ENCODE measurements around the gene CHIC1. TPM values are rescaled to one million over a fixed set of nuclear protein-coding genes. Genes with fewer than 3 reads are reported as not detected.
"Not testable (repeated sequence)": the region's sequence is repeated elsewhere in the genome, so short reads cannot be mapped to it uniquely, and the experiment has no call there.

The CHIC1 gene
- total RNA-seq, 2 experiments from 2014 or later, result 4.5 to 4.8 TPM

DNA sequence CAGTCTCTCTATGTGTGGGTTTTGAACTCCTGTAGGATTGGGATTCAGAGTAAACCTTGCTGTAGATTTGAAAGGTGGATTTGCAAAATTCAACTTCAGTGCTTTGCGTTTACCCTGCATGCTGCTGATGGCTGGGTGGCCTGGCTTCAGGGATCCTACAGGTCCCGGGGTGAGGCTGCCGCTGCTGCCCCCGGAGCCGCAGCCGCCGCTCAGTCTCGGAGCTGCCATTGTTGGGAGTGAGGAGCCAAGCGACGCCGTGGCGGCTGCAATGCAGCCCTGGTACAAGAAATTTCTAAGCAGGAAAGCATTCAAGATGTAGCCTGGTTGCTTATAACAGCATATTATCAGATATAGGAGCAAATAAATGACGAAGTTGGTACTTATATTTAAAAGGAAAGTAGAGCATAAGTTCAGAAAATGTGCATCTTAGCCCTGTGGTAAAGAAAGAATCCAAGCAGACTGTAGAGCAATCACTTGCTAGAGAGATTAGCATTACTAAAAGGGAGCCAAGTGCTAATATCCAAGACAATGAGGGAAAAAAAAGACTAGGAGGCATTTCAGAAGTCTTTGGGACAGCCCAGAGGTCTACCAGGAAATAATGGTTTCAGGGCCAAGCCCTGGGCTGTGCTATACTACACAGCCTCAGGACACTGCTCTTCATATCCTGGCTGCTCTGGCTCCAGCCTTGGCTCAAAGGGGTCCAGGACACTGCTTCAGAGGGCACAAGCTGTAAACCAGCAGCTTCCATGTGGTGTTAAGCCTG is 36.9 kb upstream of the CHIC1 start:
- no peak overlapping the region for H2AFZ ChIP-seq (ENCODE audit: low read length)
- H3K36me3 ChIP-seq (ENCODE audit: insufficient read depth, low read length), result no peaks in the 10 kb centered on the region
- TF ChIP-seq EZH2phosphoT487 (IDR thresholded peaks at IDR 0.05; ENCODE audit: borderline replicate concordance, low read depth, low read length), result no peak
- TF ChIP-seq, protein P1, sequence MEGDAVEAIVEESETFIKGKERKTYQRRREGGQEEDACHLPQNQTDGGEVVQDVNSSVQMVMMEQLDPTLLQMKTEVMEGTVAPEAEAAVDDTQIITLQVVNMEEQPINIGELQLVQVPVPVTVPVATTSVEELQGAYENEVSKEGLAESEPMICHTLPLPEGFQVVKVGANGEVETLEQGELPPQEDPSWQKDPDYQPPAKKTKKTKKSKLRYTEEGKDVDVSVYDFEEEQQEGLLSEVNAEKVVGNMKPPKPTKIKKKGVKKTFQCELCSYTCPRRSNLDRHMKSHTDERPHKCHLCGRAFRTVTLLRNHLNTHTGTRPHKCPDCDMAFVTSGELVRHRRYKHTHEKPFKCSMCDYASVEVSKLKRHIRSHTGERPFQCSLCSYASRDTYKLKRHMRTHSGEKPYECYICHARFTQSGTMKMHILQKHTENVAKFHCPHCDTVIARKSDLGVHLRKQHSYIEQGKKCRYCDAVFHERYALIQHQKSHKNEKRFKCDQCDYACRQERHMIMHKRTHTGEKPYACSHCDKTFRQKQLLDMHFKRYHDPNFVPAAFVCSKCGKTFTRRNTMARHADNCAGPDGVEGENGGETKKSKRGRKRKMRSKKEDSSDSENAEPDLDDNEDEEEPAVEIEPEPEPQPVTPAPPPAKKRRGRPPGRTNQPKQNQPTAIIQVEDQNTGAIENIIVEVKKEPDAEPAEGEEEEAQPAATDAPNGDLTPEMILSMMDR (conservative IDR thresholded peaks at IDR 0.05; ENCODE audit: low read length), result no peak
- H3K4me2 ChIP-seq (ENCODE audit: low read length), result no peak overlapping the region
- no peaks in the 10 kb centered on the region for H3K79me2 ChIP-seq (ENCODE audit: insufficient read depth, low read depth, low read length)
- DNase-seq (ENCODE audit: low spot score), result no peak
- H3K27ac ChIP-seq (ENCODE audit: low read depth, low read length, poor library complexity, severe bottlenecking), result no peak overlapping the region
- BruUV-seq (replicated peaks), result no TSS peak
- intact Hi-C loops (cut with micrococcal nuclease; ENCODE audit: unreplicated experiment), result no loop called here
- POLR2A ChIA-PET, result no interaction called here
- no peaks in the 10 kb centered on the region for H3K9me2 ChIP-seq (ENCODE audit: insufficient read depth, low read length)
- no peak overlapping the region for H3K4me3 ChIP-seq (ENCODE audit: low read depth, low read length, poor library complexity, severe bottlenecking)
- no peaks in the 10 kb centered on the region for H4K20me1 ChIP-seq (ENCODE audit: insufficient read depth, low read length)
- H3K9me3 ChIP-seq (ENCODE audit: low read length), result no peaks in the 10 kb centered on the region
- H3K4me1 ChIP-seq (ENCODE audit: insufficient read depth, low read length, poor library complexity, severe bottlenecking), result no peaks in the 10 kb centered on the region
- CTCF ChIA-PET (ENCODE audit: unreplicated experiment), result no interaction called here

DNA sequence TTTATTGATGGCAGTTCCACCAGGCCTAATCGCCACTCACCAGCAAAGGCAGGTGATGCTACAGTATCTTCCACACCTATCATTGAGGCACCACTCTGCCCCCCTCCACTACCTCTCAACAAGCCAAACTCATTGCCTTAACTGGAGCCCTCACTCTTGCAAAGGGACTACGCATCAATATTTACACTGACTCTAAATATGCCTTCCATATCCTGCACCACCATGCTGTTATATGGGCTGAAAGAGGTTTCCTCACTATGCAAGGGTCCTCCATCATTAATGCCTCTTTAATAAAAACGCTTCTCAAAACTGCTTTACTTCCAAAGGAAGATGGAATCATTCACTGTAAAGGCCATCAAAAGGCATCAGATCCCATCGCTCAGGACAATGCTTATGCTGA is 31.3 kb upstream of the CHIC1 start:
- H3K9me3 ChIP-seq (ENCODE audit: low read length); H3K36me3 ChIP-seq (ENCODE audit: insufficient read depth, low read length); H3K4me3 ChIP-seq (ENCODE audit: low read depth, low read length, poor library complexity, severe bottlenecking); POLR2A ChIA-PET; H2AFZ ChIP-seq (ENCODE audit: low read length); H3K4me1 ChIP-seq (ENCODE audit: insufficient read depth, low read length, poor library complexity, severe bottlenecking); DNase-seq (ENCODE audit: low spot score); H3K4me2 ChIP-seq (ENCODE audit: low read length); CTCF ChIA-PET (ENCODE audit: unreplicated experiment); intact Hi-C loops (cut with micrococcal nuclease; ENCODE audit: unreplicated experiment); BruUV-seq (replicated peaks); H3K79me2 ChIP-seq (ENCODE audit: insufficient read depth, low read depth, low read length); H4K20me1 ChIP-seq (ENCODE audit: insufficient read depth, low read length); H3K27ac ChIP-seq (ENCODE audit: low read depth, low read length, poor library complexity, severe bottlenecking); H3K9me2 ChIP-seq (ENCODE audit: insufficient read depth, low read length): not testable (repeated sequence)

DNA sequence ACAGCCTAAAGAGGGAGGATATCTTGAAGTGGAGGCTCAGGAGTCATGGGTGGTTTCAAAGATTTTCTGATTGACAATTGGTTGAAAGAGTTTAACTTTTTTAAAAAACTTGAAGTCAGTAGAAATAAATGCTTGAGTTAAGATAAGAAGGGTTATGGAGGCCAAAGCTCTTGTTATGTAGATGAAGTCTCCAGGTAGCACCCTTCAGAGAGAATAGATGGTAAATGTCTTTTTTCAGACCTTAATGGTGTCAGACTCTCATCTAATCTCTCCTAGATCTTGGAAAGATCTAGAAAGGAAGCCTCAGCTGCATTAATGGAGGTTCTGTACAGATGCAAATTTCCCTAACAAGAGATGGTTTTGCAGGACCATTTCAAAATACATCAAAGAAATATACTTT is 6.8 kb upstream of the CHIC1 start:
- POLR2A ChIA-PET, result no interaction called here
- no peak for DNase-seq (ENCODE audit: low spot score)
- Histone ChIP-seq H3K27ac (ENCODE audit: low read depth, low read length, poor library complexity, severe bottlenecking) (no peak overlapping the region), H3K4me2 (ENCODE audit: low read length) (no peak overlapping the region), H2AFZ (ENCODE audit: low read length) (no peak overlapping the region), H3K9me2 (ENCODE audit: insufficient read depth, low read length) (no peaks in the 10 kb centered on the region), H3K9me3 (ENCODE audit: low read length) (no peaks in the 10 kb centered on the region), H3K4me3 (ENCODE audit: low read depth, low read length, poor library complexity, severe bottlenecking) (no peak overlapping the region), H3K79me2 (ENCODE audit: insufficient read depth, low read depth, low read length) (no peaks in the 10 kb centered on the region), H4K20me1 (ENCODE audit: insufficient read depth, low read length) (no peaks in the 10 kb centered on the region), H3K4me1 (ENCODE audit: insufficient read depth, low read length, poor library complexity, severe bottlenecking) (no peaks in the 10 kb centered on the region), H3K36me3 (ENCODE audit: insufficient read depth, low read length) (no peaks in the 10 kb centered on the region)
- TF ChIP-seq, protein P1 (conservative IDR thresholded peaks at IDR 0.05; ENCODE audit: low read length), result no peak
- no peak for TF ChIP-seq EZH2phosphoT487 (IDR thresholded peaks at IDR 0.05; ENCODE audit: borderline replicate concordance, low read depth, low read length)
- intact Hi-C loops (cut with micrococcal nuclease; ENCODE audit: unreplicated experiment), result no loop called here
- CTCF ChIA-PET (ENCODE audit: unreplicated experiment), result no interaction called here
- no TSS peak for BruUV-seq (replicated peaks)
